H1 (cell line): Measurements from ENCODE around the gene DENND1A. TPM values are rescaled to one million over a fixed set of nuclear protein-coding genes. Genes with fewer than 3 reads are reported as not detected.

Experiments
- CTCF ChIA-PET: fragments of 300-600 bp; sonication (Branson Sonifier 250); formaldehyde crosslinking; loops from one replicate; lab custom pipeline; 2021; ENCODE audit not compliant: partially characterized antibody; lab: Charles Lee
- POLR2A ChIA-PET: fragments of 300-600 bp; sonication (Branson Sonifier 250); formaldehyde crosslinking; loops from one replicate; lab custom pipeline; 2021; ENCODE audit warnings: inconsistent platforms; ENCODE audit not compliant: partially characterized antibody; lab: Charles Lee
- DNase-seq, 2 experiments: peaks; one replicate each; pipeline versions ENCODE4 v3.0.0 to v3.0.0-alpha.2; 2010 to 2022; ENCODE audit warnings: low spot score in 2 of 2, low read depth in 1 of 2, mixed read lengths in 1 of 2
- FAIRE-seq: peaks from 2 replicates; lab custom pipeline; 2011; peaks lifted over from hg19 to GRCh38; lab: Jason Lieb, UNC
- H2AFZ ChIP-seq: 2 replicates; pipeline ENCODE4 v1.8.1; 2012; ENCODE audit warnings: low read length, inconsistent platforms
- H2AK5ac ChIP-seq: 2 replicates; pipeline ENCODE4 v1.6.1; 2013; ENCODE audit warnings: low read depth, low read length
- H2BK120ac ChIP-seq: replicated peaks from 2 replicates; pipeline ENCODE3; 2013; ENCODE audit warnings: low read depth, low read length, inconsistent platforms
- H2BK12ac ChIP-seq: 2 replicates; pipeline ENCODE4 v1.6.1; 2013; ENCODE audit warnings: low read depth, low read length
- H2BK15ac ChIP-seq: 2 replicates; pipeline ENCODE4 v1.6.1; 2013; ENCODE audit warnings: low read length
- H2BK20ac ChIP-seq: 2 replicates; pipeline ENCODE4 v1.6.1; 2013; ENCODE audit warnings: low read length
- H2BK5ac ChIP-seq: 2 replicates; pipeline ENCODE4 v1.6.1; 2013; ENCODE audit warnings: low read depth, low read length
- H3K14ac ChIP-seq: 2 replicates; pipeline ENCODE4 v1.6.1; 2013; ENCODE audit warnings: inconsistent platforms; ENCODE audit not compliant: insufficient read length
- H3K18ac ChIP-seq: 2 replicates; pipeline ENCODE4 v1.6.1; 2013; ENCODE audit warnings: low read length; ENCODE audit errors: extremely low read depth
- H3K23ac ChIP-seq: 2 replicates; pipeline ENCODE4 v1.6.1; 2013; ENCODE audit warnings: inconsistent platforms; ENCODE audit not compliant: insufficient read length
- H3K23me2 ChIP-seq: 2 replicates; pipeline ENCODE4 v1.6.1; 2013; ENCODE audit warnings: low read depth, low read length
- H3K27ac ChIP-seq: 2 replicates; pipeline ENCODE4 v1.6.1; 2011; ENCODE audit warnings: low read depth, low read length, inconsistent platforms
- H3K27me3 ChIP-seq, 4 experiments: replicated peaks in 1 of 4; 1 replicate in 1 of 4; 2 replicates in 3 of 4; pipeline versions ENCODE4 v1.6.1 to v1.8.1; 2011 to 2013; ENCODE audit warnings: low read length in 3 of 4, mild to moderate bottlenecking in 3 of 4, inconsistent platforms in 2 of 4, mixed read lengths in 2 of 4, moderate library complexity in 1 of 4; ENCODE audit not compliant: control insufficient read depth in 3 of 4, insufficient read depth in 3 of 4; ENCODE audit errors: extremely low read depth in 1 of 4
- H3K36me3 ChIP-seq, 4 experiments: 2 replicates each; pipeline versions ENCODE4 v1.6.1 to v1.8.1; 2011 to 2013; ENCODE audit warnings: mild to moderate bottlenecking in 4 of 4, low read length in 3 of 4, moderate library complexity in 2 of 4, control low read depth in 1 of 4, inconsistent platforms in 1 of 4; ENCODE audit not compliant: insufficient read depth in 4 of 4, control insufficient read depth in 2 of 4
- H3K4ac ChIP-seq: replicated peaks from 2 replicates; pipeline ENCODE3; 2013; ENCODE audit warnings: low read length, low read depth, mixed read lengths, inconsistent platforms; ENCODE audit not compliant: insufficient read length
- H3K4me1 ChIP-seq, 4 experiments: replicated peaks in 1 of 4; 1 replicate in 1 of 4; 2 replicates in 3 of 4; pipeline versions ENCODE4 v1.6.1 to v1.8.1; 2011 to 2013; ENCODE audit warnings: low read length in 3 of 4, inconsistent platforms in 2 of 4, mixed read lengths in 1 of 4; ENCODE audit not compliant: insufficient read depth in 4 of 4, control insufficient read depth in 3 of 4
- H3K4me2 ChIP-seq, 2 experiments: 2 replicates each; pipeline versions ENCODE4 v1.6.1 to v1.8.1; 2011 to 2013; ENCODE audit warnings: low read depth in 2 of 2, low read length in 2 of 2, control low read depth in 1 of 2, inconsistent platforms in 1 of 2, mild to moderate bottlenecking in 1 of 2; ENCODE audit not compliant: insufficient read depth in 1 of 2
- H3K4me3 ChIP-seq, 4 experiments: fragments of 200-600, 300-600 bp in 1 of 4; sonication (generic), shearing (Covaris generic), sonication (Bioruptor Twin) in 1 of 4; 2 replicates each; pipeline versions ENCODE4 v1.5.1 to v1.8.1; 2011 to 2016; ENCODE audit warnings: low read length in 4 of 4, low read depth in 3 of 4, control low read depth in 2 of 4, inconsistent platforms in 2 of 4, mild to moderate bottlenecking in 2 of 4, mixed read lengths in 1 of 4, moderate library complexity in 1 of 4; ENCODE audit not compliant: insufficient read depth in 2 of 4; ENCODE audit errors: extremely low read depth in 1 of 4
- H3K56ac ChIP-seq: replicated peaks from 2 replicates; pipeline ENCODE3; 2013; ENCODE audit warnings: low read depth, mild to moderate bottlenecking, mixed read lengths, low read length, inconsistent platforms; ENCODE audit not compliant: insufficient read length
- H3K79me1 ChIP-seq: 2 replicates; pipeline ENCODE4 v1.6.1; 2013; ENCODE audit warnings: low read depth, low read length, control low read depth
- H3K79me2 ChIP-seq, 2 experiments: 2 replicates each; pipeline versions ENCODE4 v1.6.1 to v1.8.1; 2012 to 2013; ENCODE audit warnings: low read length in 2 of 2, mild to moderate bottlenecking in 2 of 2, inconsistent platforms in 1 of 2; ENCODE audit not compliant: insufficient read depth in 2 of 2, control insufficient read depth in 1 of 2
- H3K9ac ChIP-seq, 4 experiments: replicated peaks in 1 of 4; 1 replicate in 1 of 4; 2 replicates in 3 of 4; pipeline versions ENCODE4 v1.6.1 to v1.8.1; 2011 to 2013; ENCODE audit warnings: low read depth in 3 of 4, low read length in 3 of 4, control low read depth in 2 of 4, mild to moderate bottlenecking in 2 of 4, moderate library complexity in 2 of 4, inconsistent platforms in 1 of 4; ENCODE audit errors: extremely low read depth in 1 of 4
- H3K9me3 ChIP-seq, 2 experiments: 2 replicates each; pipeline versions ENCODE4 v1.6.1 to v1.8.1; 2012 to 2013; ENCODE audit warnings: mild to moderate bottlenecking in 2 of 2, moderate library complexity in 2 of 2, control low read depth in 1 of 2, inconsistent platforms in 1 of 2, low read depth in 1 of 2, low read length in 1 of 2, mixed read lengths in 1 of 2; ENCODE audit not compliant: insufficient read depth in 2 of 2
- H4K20me1 ChIP-seq, 2 experiments: replicated peaks in 1 of 2; 2 replicates each; pipeline versions ENCODE3 to v1.8.1; 2011 to 2013; ENCODE audit warnings: inconsistent platforms in 2 of 2, low read length in 2 of 2, mild to moderate bottlenecking in 1 of 2; ENCODE audit not compliant: insufficient read depth in 2 of 2, control insufficient read depth in 1 of 2
- H4K5ac ChIP-seq: 2 replicates; pipeline ENCODE4 v1.6.1; 2013; ENCODE audit warnings: low read length, low read depth, mixed read lengths, inconsistent platforms; ENCODE audit not compliant: insufficient read length
- H4K8ac ChIP-seq: 2 replicates; pipeline ENCODE4 v1.8.0; 2013; ENCODE audit warnings: mild to moderate bottlenecking, moderate library complexity, low read length, inconsistent platforms; ENCODE audit not compliant: insufficient read depth; ENCODE audit errors: extremely low read depth
- H4K91ac ChIP-seq: replicated peaks from 2 replicates; pipeline ENCODE3; 2013; ENCODE audit warnings: low read length, mixed read lengths, inconsistent platforms; ENCODE audit not compliant: insufficient read length
- BRCA1 ChIP-seq: IDR thresholded peaks from 2 replicates; pipeline ENCODE4 v1.6.1; 2012; ENCODE audit warnings: low read depth, low read length, improper control_type of control experiment
- E2F6 ChIP-seq: IDR thresholded peaks from 2 replicates; pipeline ENCODE4 v1.6.1; 2012; ENCODE audit warnings: inconsistent platforms
- EGR1 ChIP-seq: IDR thresholded peaks from 2 replicates; pipeline ENCODE4 v1.6.1; 2011; ENCODE audit warnings: low read depth, low read length, borderline replicate concordance
- KDM4A ChIP-seq: IDR thresholded peaks from one replicate; pipeline ENCODE4 v1.7.1; 2012; ENCODE audit warnings: low read depth, mild to moderate bottlenecking, moderate library complexity, low read length, inconsistent platforms; ENCODE audit not compliant: severe bottlenecking
- MAFK ChIP-seq: IDR thresholded peaks from 2 replicates; pipeline ENCODE4 v1.6.1; 2012; ENCODE audit warnings: low read depth, mild to moderate bottlenecking, improper control_type of control experiment, low read length
- SRF ChIP-seq: IDR thresholded peaks from 2 replicates; pipeline ENCODE4 v1.6.1; 2011; ENCODE audit warnings: mild to moderate bottlenecking, low read depth, low read length, moderate library complexity
- TAF7 ChIP-seq: optimal IDR thresholded peaks from 2 replicates; pipeline ENCODE3; 2011; ENCODE audit warnings: low read depth, mild to moderate bottlenecking, inconsistent platforms, low read length, moderate library complexity, borderline replicate concordance
- polyA plus RNA-seq, 7 experiments: library from polyadenylated mRNA; depleted of rRNA in 3 of 7; stranded (reverse) in 5 of 7; unstranded in 2 of 7; fragments of >200 nt in 5 of 7; fragments of 200-250 nt in 2 of 7; gene quantifications; 1 replicate in 5 of 7; 2 replicates in 1 of 7; 4 replicates in 1 of 7; pipeline versions ENCODE4 v1.2.1 to v1.2.3, GENCODE V29; 2011 to 2013; ENCODE audit warnings: missing spikeins in 2 of 7, mixed read lengths in 2 of 7
- total RNA-seq: library from RNA; stranded (reverse); fragmentation: NEBNext Ultra II Directional; extraction: Animal tissue kit (Norgen Biotek cat#: 25700); gene quantifications from 2 replicates; pipeline ENCODE4 v1.2.1, GENCODE V29; 2021

The DENND1A gene
- total and polyA plus RNA-seq, 2 of the 8 experiments (the other 6 are each of a cell fraction or from before 2014, with no cell fraction given), result 24.1 to 26.4 TPM

GRCh38 chr9:123846966-123847365 is 83.0 kb downstream of the DENND1A start:
- Histone ChIP-seq H3K4ac (no peak overlapping the region), H2BK12ac (no peak overlapping the region), H3K4me1 (no peaks in the 10 kb centered on the region; a peak in 1 of 7 replicates), H3K79me2 (peaks cover 0 to 14% of the 10 kb centered on the region in 2 experiments; a peak in 1 of 4 replicates), H2BK20ac (no peak overlapping the region), H3K9ac (no peak overlapping the region), H3K23ac (no peak overlapping the region), H3K9me3 (peaks cover 8 to 9% of the 10 kb centered on the region in 2 experiments), H3K4me2 (no peak overlapping the region), H2BK120ac (no peak overlapping the region), H2AK5ac (no peak overlapping the region), H2BK15ac (no peak overlapping the region), H3K23me2 (no peaks in the 10 kb centered on the region), H4K91ac (no peak overlapping the region), H3K36me3 (peaks cover 0 to 4% (median 0%) of the 10 kb centered on the region in 4 experiments; a peak in 3 of 8 replicates), H3K27ac (no peak overlapping the region), H3K79me1 (no peaks in the 10 kb centered on the region), H4K5ac (no peak overlapping the region), H4K8ac (no peak overlapping the region), H3K27me3 (no peaks in the 10 kb centered on the region), H3K4me3 (no peak overlapping the region), H2BK5ac (no peak overlapping the region), H2AFZ (no peak overlapping the region), H4K20me1 (no peaks in the 10 kb centered on the region), H3K18ac (no peak overlapping the region), H3K56ac (no peak overlapping the region), H3K14ac (no peak overlapping the region)
- DNase-seq (no peak), FAIRE-seq (no peak)
- ChIA-PET POLR2A (no interaction called here), CTCF (no interaction called here)
- TF ChIP-seq E2F6 (no peak), SRF (no peak), TAF7 (no peak), BRCA1 (no peak), KDM4A (no peak), MAFK (no peak), EGR1 (no peak)
